OCI-LY7 (cell line): ENCODE measurements around the gene CLEC20A.

Source experiments
- EZH2phosphoT487 ChIP-seq: fragments of 200-600 bp; sonication (generic); IDR thresholded peaks from 2 replicates; pipeline ENCODE4 v1.6.1; 2018; ENCODE audit warnings: low read depth, borderline replicate concordance, mild to moderate bottlenecking, mixed run types, antibody characterized with exemption, low read length, moderate library complexity, mixed read lengths
- TF ChIP-seq, protein P1 (sequence below): fragments of 200-600 bp; sonication (generic); conservative IDR thresholded peaks from 2 replicates; pipeline ENCODE4 v1.5.1; 2014; ENCODE audit warnings: mild to moderate bottlenecking, antibody characterized with exemption, low read length, moderate library complexity, mixed read lengths

- no peak for TF ChIP-seq EZH2phosphoT487
- TF ChIP-seq, protein P1, sequence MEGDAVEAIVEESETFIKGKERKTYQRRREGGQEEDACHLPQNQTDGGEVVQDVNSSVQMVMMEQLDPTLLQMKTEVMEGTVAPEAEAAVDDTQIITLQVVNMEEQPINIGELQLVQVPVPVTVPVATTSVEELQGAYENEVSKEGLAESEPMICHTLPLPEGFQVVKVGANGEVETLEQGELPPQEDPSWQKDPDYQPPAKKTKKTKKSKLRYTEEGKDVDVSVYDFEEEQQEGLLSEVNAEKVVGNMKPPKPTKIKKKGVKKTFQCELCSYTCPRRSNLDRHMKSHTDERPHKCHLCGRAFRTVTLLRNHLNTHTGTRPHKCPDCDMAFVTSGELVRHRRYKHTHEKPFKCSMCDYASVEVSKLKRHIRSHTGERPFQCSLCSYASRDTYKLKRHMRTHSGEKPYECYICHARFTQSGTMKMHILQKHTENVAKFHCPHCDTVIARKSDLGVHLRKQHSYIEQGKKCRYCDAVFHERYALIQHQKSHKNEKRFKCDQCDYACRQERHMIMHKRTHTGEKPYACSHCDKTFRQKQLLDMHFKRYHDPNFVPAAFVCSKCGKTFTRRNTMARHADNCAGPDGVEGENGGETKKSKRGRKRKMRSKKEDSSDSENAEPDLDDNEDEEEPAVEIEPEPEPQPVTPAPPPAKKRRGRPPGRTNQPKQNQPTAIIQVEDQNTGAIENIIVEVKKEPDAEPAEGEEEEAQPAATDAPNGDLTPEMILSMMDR = no peak
Observed at GRCh38 chr1:178434899-178435435, 61.8 kb downstream of the CLEC20A start.
